ENCODE data around the gene BRAT1. TPM values are rescaled to one million over a fixed set of nuclear protein-coding genes. Genes with fewer than 3 reads are reported as not detected.
"Not testable (repeated sequence)": the region's sequence is repeated elsewhere in the genome, so short reads cannot be mapped to it uniquely, and the experiment has no call there.

BRAT1 gene
- 24.0 TPM for total RNA-seq

DNA sequence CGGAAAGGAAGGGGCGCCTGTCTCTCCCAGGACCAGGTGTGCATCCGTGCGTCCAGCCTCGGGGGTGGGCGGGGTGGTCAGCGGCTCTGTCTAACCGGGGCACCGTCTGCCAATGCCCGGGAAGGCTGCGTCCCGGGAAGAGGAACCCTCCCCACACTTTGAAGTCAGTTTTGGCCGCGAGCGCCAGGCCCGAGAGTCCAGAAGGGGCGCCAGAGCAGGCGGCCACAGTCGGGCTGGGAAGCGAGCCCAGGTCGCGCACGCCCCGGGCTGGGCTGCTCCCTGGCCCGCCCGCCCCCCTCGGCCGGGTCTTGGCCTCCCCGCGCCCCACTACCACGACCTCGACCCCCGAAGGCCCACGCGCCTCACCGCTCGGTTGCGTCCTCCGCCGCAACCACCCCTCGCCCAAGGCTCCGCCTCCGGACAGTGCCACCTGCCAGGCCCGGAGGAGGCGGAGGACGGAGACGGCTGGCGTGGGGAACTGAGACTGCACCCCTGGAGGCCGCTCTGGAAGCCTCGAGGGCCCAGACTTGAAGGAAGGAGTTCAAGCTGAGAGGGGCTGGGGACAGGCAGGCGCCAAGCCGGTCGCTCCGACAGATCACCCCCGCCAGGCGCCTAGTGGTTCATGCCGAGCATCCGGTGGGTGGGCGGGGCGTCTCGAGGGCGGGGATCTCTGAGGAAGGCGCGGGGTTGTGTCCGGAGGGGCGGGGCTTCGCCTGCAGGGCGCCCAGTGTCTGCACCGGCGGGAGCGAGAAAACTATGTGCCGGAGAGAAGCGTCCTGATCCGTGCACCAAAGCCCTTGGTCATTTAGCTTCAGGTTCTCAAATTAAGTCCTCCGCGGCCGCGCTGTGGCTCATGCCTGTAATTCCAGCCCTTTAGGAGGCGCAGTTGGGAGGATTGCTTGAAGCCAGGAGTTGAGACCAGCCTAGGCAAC lies at the start of gene BRAT1:
BRAT1 (minus strand) TSS at position 404 of the 932 bp plus-strand sequence. CDS start 1,093 bp downstream, outside the sequence.
- DNase-seq (ENCODE audit: low spot score), result peak; percentile 98

DNA sequence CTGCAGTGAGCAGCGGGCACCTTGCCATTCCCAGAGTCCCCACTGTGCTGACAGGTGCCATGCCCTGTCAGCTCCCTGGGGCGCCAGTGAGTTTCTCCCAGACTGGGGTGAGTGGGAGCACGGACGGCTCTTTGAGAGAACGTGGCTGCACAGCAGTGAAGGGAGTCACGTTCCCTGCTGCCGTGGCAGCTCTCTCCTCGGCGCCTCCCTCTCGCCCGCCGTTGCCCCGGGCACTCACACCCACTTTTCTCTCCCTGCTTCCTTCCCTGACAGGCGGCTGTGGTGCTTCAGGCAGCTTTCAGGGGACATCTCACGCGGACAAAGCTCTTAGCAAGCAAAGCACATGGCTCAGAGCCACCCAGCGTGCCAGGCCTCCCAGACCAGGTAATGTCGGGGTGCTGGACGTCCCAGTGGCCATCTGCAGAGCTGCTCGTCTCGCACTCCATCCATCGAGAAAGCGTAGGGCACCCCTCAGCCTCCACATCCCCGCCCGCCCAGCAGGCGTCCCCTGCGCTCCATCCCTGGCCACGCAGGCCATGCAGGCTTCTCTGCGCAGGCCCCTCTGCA lies 49.4 kb upstream of the BRAT1 start:
- no peak for DNase-seq (ENCODE audit: low spot score)

DNA sequence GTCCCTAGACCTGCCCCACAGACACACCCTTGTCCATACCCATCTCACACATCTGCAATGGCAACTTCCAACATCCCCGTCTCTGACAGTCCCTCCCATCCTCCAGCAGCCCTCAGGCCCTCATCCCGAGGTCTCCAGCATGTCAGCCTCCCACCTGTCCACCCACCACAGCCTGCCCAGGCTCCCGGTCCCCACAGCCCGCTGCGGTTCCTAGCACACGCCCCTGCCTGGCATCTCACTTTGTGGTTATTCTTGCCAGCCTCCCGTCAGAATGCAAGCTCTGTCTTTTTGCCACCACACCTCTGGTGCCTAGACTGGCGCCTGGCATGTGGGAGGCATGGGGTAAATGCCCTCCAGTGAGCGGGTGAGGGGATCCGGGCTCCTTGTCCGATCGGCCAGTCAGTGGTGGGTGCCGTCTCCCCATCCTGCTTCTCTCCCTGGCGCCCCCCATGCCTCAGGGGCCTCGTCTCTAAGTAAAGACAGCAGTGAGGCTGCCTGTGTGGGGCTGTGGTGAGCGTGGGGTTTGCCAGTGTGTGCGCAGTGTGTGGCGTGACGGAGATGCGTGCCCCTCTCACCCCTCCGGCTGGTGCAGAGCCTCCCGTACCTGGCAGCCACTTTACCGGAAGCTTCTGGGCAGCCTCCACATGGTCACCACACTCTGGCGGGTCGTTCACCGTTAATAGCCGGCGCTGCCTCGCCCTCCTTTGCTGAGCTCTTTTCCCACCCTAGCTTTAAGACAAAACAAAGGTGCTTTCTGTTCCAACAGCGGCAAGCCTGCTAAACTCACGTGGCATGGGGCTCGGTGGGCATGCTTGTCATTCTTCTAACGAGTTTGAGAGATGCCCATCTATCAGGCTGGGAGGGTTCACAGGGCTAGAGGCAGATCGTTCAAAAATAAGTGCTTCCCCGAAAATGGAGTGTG lies 48.0 kb upstream of the BRAT1 start:
- no peak for DNase-seq (ENCODE audit: low spot score)

DNA sequence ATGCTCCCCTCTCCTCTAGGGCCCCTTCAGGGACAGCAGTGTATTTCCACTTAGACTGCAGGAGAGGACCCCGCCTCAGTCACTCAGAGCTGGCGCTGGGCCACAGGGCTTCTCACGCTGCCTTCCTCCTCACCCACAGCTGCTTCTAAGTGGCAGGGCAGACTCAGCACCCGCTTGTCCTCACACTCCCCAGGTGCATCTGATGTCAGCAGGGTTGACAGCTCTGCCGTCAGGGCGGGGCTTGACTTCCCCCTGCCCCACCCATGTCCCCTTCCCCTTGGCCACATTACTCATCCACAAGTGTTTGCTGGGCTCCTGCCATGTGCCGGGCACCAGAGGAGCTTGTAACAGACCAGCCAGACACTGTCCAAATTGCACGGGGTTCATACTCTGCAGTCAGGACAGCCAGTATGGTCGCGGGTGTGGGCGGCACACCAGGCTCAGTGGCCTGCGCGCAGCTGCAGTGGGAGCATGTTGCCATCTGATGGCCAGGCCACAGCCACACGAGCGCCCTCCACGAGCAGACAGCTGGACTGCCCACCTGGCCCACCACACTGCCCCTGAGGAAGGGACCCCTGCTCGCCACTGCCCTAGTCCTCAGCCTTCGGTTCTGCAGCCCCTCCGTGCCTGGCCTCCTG lies 47.2 kb upstream of the BRAT1 start:
- DNase-seq (ENCODE audit: low spot score), result no peak

DNA sequence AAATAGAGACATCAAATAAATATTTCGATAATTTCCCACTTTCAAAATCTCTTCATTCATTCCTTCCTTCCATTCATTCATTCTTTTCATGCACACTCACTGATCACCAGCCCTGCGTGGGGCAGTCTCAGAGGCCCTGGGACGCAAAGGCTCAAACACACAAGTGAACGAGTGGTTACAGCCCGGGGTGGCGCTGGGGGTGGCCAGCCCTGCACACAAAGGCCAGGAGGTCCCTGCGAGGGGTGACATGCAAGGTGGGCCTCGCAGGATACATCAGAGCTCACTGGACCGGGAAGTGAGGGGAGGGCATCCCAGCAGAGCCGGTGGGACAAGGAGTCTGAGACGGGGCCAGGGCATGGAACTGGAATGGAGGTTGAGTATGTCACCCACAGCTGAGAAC lies 46.6 kb upstream of the BRAT1 start:
- DNase-seq (ENCODE audit: low spot score), result no peak

DNA sequence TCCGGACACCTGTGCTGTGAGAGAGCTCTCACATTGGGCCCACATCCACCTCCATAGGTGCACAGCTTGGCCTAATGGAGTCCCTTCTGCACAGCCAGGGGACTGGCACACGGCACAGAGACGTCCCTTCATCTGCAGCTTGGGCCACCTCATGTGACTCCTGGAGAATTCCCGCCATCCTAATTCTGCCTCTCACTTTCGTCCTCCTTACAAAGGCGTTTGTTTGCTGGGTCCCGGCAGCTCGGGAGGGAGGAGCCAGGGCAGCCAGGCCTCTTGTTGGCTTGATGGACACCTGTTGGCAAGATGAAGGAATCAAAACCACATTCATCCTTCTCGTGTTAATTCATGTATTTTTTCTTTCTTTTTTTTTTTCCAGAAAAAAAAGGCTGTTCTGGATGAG lies 45.7 kb upstream of the BRAT1 start:
- DNase-seq (ENCODE audit: low spot score), result no peak

DNA sequence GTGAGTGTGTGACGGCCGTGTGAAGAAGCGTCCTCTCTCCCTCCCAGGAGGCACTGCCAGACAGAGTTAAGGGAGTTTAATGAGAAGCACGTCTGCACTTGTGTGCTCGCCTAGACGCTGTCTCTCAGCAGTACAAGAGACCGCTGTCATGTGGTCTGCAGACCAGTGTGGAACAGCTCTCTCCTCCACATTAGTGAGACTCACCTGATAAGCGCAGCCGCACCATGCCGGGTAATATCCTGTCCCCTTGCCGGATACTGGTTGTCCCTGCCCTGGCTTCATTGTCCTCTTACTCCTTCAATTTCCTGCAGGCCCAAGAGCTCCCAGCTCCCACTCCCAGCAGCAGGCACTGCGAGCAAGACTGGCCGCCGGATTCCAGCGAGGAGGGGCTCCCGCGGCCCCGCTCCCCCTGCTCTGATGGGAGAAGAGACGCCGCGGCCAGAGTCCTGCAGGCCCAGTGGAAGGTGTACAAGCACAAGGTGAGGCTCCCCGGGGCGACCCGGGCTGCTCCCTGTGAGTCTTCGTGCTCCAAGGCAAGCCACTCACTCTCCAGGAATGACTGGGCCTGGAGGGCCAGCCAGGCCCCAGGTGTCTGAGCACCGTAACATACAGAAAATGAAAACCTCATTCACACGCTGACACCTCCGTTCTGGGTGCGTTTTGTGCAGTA lies 43.0 kb upstream of the BRAT1 start:
- DNase-seq (ENCODE audit: low spot score), result no peak

DNA sequence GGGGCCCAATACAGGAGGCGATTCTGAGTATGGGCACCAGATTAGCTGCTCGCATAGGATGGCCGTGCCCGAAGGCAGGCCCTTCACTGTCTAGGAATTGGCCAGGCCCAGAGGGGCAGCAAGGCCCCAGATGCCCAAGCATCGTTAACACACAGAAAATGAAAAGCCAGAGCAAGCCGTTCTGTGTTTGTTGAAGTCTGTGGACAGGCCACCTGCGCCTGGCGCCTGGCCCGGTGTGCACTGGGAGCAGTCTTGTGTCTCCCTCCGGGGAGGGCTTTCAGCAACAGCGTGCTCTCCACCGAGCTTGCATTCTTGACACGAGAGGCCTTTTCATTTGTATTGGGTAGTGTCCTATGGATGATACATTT lies 41.9 kb upstream of the BRAT1 start:
- no peak for DNase-seq (ENCODE audit: low spot score)

DNA sequence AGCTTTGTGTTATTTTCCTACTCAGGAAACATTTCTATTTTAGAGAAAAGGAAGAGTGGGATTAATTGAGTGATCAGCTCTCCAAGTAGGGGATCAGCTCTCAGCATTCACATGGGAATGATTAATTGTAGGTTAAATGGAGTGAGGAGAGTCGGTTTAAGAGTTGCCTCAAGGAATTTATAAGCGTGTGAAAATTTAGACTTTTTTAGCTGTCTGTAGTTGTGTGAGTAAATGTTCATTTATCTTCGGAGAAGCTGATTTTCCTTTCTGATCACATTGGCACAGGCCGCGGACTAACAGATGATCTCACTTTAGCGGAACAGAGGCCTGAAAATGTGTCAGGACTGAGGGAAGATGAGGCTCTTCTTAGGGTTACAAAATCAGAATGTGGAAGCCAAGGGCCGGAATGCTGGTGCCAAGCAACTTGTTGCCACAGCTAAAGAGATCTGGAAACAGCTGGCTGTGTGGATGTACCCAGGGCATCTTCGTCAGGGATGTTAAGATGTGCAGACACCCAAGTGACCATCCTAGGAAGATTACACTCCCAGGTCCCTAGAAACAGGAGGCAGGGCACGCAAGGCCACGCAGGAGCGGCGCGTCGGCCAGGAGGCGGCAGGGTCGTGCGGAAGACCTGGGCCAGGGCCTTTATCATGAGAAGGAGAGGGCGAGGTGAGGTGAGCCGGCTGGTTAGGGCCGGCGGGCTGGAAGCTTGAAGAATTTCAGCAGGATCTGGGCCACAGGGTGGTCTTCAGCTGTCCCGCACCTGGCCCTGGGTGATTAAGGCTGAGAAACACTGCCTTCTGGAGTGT lies 41.3 kb upstream of the BRAT1 start:
- DNase-seq (ENCODE audit: low spot score), result no peak

DNA sequence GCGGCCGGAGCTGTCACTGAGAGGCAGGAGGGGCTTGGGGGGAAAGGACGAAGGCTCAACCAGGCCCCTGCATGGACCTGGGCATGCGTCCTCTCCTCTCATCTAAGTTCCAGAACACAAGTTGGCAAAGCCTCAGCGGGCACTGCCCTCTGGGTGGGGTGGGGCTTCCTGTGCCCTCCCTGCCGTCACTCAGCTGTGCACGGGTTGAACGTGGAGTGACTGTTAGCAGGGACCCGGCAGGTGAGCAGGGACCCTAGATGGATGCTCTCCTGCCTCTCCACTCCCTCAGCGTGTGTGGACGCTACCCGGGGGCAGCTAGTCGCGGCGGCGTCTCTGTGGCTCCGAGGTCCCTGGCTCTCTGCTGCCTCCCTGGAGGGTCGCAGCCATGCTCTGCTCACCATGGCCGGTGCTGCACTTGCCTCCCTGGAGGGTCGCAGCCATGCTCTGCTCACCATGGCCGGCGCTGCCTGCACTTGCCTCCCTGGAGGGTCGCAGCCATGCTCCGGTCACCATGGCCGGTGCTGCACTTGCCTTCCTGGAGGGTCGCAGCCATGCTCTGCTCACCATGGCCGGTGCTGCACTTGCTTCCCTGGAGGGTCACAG lies 40.0 kb upstream of the BRAT1 start:
- no peak for DNase-seq (ENCODE audit: low spot score)

DNA sequence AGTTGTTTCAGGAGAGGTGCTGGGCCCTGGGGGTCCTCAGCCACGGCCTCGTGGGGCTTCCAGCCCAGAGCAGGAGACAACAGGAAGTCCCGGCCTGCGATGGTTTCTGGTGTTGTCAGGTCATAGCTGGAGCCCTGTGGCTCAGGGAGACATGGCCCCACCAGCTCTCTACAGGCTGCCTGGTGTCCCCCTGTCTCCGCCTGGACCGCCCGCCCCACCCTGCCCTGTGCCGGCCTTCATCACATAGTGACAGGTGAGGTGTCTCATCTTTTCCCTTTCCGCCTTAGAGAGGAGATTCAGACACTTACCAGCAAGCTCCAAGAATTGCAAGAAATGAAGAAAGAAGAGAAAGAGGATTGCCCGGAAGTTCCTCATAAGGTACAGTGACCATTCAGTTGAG lies 39.3 kb upstream of the BRAT1 start:
- DNase-seq (ENCODE audit: low spot score), result no peak

DNA sequence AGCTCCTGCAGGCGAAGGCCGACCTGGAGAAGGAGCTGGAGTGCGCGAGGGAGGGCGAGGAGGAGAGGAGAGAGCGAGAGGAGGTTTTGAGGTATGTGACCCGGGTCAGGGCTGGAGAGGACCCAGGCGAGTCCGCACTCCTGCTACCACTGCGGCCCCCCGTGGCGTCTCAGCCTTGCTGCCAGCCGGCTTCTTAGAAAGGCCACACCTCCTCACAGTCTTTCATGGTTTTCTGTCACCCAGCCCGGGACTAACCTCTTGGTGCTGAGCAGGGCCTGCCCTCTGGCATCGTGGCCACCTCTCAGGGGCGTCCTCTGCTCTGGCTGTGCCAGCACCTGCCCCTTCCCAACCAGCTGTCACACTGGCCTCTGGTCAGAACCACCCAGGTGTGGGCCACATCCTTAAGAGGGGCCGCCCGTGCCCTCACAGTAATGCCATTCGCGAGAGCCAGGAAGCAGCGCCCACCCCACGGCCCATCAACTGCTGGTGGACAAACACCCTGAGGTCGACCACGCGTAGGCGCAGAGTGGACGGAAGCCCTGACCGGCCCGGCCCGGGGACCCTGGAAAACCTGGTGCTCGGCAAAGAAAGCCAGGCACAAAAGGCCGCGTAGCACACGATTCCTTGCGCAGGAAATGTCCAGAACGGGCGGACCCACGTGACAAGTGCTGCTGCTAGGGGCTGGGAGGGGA lies 37.9 kb upstream of the BRAT1 start:
- no peak for DNase-seq (ENCODE audit: low spot score)

DNA sequence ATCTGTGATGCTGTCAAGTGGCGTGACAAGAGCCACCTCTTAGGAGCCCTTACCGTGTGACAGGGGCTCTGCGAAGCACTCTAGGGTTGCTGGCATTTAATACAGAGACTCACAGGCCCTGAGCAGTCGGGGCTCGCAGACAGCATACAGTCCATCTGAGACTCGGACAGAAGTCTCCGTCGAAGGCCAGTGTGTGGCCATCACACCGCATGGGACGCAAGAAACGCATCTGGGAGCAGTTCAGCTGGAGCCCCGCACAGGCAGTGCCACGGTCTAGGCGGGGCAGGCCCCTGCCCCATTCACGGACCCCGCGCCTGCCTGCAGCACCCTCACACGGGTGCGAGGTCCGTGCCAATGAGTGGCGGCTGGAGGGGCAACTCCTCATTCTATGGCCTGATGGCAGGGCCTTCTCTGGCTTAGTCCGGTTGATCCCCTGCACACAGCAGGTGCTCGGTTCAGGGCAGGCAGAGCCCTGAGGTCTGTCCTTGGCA lies 37.1 kb upstream of the BRAT1 start:
- no peak for DNase-seq (ENCODE audit: low spot score)

DNA sequence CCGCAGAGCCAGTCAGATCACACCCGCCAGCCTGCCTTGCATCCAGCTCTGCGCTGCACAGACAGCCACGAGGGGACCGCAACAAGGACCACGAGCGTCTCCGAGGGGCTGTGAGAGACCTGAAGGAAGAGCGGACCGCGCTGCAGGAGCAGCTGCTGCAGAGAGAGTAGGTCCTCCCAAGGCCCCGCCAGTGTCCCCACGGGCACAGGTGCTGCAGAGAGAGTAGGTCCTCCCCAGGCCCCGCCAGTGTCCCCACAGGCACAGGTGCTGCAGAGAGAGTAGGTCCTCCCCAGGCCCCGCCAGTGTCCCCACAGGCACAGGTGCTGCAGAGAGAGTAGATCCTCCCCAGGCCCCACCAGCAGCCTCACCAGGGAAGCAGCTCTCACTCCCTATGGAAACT lies 34.6 kb upstream of the BRAT1 start:
- not testable (repeated sequence) for DNase-seq (ENCODE audit: low spot score)

DNA sequence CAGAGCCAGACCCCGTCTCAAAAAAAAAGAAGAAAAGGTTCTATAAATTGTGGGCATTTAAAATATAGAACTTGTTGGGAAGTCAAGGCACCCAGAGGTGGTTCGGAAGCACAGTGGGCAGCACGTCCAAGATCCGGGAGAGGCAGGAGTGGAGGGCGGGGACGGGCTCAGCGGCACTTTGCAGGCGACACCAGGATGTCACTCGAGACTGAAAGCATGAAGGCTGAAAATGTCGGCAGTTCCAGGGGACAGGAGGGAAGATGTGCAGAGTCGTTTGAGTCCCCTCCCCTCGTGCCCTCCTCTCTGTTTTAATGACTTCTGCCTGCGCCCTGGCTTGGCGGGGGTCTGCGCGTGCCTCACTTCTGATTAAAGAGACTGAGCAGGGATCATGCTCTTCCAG lies 34.0 kb upstream of the BRAT1 start:
- no peak for DNase-seq (ENCODE audit: low spot score)

DNA sequence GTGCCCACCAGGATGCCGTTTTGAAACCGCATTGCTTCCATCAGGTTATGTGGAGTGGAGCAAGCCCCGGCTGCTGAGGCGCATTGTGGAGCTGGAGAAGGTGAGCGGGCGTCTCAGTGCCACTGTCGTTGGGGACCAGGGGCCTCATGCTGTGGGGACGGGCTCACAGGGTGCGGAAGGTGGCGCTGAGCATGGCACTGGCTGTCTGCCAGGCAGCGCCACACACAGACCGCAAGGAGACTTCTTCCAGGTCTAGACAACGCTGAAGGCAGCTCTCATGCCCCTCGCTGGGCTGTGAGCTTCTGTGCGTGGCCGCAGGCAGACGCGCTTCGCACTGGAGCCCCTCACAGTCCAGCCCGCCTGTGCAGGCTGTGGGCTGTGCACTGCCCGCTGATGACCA lies 32.5 kb upstream of the BRAT1 start:
- no peak for DNase-seq (ENCODE audit: low spot score)

DNA sequence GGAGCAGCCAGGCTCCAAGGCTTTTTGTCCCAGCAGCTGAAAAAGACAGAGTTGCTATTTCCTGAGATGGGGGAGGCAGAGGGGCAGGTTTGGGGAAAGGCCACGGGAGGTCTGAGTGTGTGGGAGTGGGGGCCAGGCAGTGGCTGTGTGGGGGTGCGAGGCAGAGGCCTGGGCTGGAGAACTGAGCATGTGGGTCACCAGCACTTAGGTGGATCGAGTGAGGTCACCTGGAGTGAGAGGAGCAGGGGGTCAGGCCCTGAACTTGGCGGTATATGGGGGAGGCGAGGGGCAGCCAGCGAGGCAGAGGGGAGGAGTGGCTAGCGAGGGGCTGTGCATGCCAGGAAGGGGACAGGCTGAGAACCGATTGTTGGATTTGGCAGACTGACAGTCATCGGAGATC lies 31.8 kb upstream of the BRAT1 start:
- DNase-seq (ENCODE audit: low spot score), result no peak

DNA sequence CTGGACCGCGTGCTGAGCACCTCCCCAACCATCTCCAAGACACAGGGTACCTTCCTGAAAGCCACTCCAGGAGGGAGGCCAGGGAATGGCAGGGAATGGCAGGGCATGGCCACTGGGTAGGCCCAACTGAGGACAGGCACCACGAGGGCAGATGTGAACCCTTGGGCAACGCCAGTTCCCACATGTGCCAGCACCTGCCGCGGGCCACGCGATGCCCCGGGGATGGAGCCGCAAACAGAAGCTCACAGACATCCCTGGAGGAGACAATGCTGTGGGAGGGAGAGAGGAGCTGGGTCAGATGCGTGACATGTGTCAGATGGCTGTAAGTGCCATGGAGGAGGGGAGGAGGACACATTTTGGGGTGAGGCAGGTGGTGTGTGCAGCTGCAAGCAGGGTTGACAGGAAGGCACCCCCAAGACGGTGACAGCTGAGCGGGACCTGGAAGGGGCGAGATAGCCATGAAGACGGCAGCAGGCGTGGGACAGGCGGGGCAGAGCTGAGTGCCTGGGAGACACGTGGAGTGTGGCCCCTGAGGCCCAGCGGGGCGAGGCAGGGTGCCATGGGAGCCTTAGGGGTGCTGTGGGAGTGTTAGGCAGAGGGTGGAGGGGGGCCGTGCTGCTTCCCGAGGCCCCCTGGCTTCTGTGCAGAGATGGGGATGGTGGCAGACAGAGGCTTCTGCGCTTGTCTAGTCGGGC lies 31.1 kb upstream of the BRAT1 start:
- no peak for DNase-seq (ENCODE audit: low spot score)

DNA sequence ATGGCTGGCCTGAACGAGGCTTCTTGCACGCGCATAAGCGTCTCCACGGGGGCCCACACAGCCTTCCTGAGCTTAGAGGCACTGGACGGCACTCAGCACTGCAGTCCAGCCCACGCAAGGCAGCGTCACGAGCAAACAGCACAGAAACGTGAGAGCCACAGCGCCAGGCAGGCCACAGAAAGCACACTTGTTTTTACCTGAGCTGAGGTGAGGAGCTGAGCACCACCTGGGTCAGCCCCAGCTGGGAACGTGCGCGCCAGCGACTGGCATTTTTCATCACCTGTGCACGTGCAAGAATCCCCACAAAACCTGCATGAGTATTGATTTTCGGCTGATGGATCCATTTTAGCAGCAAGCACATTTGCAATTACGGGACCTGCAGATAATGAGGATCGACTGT lies 30.1 kb upstream of the BRAT1 start:
- DNase-seq (ENCODE audit: low spot score), result no peak

All from ureter (tissue), 1 donor.